Stimulated activated CD8-positive, alpha-beta memory T cell treated with anti-CD3 and anti-CD28 coated beads, Interleukin-7, amount 100 ng/mL, for 1 hour (primary cell): Measurements from ENCODE around the gene STK17A.
"Not testable (repeated sequence)": the region's sequence is repeated elsewhere in the genome, so short reads cannot be mapped to it uniquely, and the experiment has no call there.

Experiments used
- DNase-seq, 2 donors: peaks; one replicate each; pipeline ENCODE4 v3.0.0-alpha.2; 2020; ENCODE audit warnings: low read depth in 2 of 2

Gene STK17A

DNA sequence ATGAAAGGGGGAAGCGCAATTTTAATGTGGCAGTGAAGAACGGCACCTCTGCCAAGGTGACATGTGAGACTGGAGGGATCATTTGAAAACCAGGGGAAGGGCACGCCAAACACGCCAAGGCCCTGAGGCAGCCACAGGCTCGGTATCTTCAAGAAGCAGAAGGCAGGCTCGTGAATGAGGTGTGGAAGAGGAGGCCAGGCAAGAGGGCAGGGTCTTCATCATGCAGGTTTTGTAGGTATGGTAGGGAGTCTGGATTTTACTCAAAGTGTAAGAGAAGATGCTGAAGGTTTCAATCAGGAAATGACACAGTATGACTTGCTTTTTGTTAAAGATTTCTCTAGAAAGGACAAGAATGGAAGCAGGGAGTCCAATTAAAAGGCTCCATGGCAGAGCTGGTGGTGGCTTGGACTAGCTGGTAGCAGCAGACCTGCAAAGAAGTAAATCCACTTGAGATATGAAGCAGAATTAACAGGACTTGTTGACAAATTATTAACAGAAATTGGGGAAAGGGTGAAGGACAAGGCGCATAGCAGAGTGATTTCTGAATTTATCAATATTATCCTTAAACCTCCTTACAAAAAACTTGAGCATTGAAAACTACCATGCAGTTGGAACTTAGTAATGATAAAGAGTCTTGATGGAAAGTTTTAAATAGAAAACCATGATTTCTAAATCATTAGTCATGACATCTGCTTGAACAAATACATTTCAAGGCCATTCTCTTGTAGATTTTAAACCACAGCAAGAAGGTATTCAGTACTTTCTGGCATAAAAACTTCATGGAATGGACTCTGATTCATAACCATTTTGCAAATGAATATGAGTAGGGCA lies 76.0 kb downstream of the STK17A start:
- DNase-seq: no peak

GRCh38 chr7:43659549-43659896 lies 76.6 kb downstream of the STK17A start:
- DNase-seq: no peak

DNA sequence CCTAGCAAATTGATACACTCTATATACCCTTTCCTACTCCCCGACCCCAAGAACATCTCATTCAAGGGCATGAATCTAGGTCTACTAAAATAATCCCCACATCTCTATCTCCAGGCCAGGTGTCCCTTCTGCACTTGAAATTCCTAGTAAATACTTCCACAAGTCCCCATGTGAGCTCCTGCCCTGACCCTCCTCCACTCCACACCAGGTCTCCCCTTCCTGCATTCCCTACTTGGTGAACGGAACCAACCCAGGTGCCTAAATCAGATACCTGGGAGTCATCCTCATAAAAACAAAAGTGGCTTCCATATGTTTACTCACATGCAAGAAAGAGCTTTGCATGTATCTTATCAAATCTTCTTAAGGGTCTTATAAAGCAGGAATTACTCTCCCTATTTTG lies 77.2 kb downstream of the STK17A start:
- no peak for DNase-seq

DNA sequence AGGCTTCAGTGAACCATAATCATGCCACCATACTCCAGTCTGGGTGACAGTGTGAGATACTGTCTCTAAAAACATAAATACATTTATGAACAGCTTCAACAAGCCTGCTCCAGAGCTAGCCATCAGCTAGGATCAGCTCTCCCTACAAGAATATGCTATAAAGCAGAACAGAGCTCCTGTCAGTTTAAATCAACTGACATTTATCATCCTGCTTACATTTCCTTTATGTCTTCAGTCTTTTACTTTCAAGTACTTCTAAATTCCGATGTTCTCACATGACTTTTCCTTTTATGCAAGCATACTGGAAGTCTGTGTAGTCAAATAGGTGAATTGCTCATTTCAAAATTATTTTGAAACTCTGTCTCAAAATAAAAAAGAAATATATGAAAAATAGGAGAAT lies 81.8 kb downstream of the STK17A start:
- DNase-seq: no peak

GRCh38 chr7:43666938-43667337 lies 84.0 kb downstream of the STK17A start:
- DNase-seq: no peak

- no peak for DNase-seq
Observed at GRCh38 chr7:43668035-43668434, 85.1 kb downstream of the STK17A start.

- DNase-seq: no peak
Observed at GRCh38 chr7:43669286-43670081, 86.6 kb downstream of the STK17A start.

DNA sequence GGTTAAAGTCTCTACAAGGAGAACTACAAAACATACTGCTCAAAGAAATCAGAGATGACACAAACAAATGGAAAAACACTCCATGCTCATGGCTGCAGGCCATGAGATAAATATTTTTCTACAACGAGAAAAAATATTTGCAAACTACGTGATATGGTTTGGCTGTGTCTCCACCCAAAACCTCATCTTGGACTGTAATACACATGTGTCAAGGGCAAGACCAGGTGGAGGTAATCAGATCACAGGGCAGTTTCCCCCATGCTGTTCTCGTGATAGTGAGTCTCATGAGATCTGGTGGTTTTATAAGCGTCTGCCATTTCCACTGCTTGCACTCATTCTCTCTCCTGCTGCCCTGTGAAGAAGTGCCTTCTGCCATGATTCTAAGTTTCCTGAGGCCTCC lies 88.6 kb downstream of the STK17A start:
- no peak for DNase-seq

- not testable (repeated sequence) for DNase-seq
Observed at GRCh38 chr7:43673243-43673976, 90.5 kb downstream of the STK17A start.

DNA sequence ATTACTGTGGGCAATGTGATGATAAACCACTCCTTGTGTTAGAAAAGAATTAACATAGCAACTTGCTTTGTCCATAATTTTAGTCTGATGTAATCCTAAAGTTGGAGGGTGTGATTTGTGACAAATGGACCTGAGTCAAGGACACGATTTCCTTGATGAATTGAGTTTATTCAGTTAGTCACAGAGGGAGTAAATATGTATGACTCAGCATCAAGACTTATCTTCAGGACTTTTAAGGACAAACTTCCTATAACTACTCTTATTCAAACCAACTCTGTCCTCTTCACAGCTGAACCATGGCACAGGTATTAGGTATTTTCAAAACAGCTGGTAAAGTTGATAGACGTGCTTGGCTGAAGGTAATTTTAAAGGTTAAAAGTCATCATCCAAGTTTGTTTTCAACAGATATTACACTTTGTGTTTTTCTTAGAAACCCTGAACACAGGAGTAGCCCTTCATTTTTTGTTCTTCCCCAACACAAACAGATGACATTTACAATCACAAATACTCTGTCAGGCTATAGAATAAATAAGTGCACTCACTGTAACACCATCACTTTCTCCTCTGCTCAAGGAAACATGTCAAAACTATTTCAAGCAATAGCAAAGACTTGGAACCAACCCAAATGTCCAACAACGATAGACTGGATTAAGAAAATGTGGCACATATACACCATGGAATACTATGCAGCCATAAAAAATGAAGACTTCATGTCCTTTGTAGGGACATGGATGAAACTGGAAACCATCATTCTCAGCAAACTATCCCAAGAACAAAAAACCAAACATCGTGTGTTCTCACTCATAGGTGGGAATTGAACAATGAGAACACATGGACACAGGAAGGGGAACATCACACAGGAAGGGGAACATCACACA lies 91.9 kb downstream of the STK17A start:
- DNase-seq: no peak
